ENCODE results near the gene HDDC3.

- no peak for TF ChIP-seq CTCF (IDR thresholded peaks at IDR 0.05)
- TF ChIP-seq POLR2A (IDR thresholded peaks at IDR 0.05) = no peak
Measured at GRCh38 chr15:90913398-90913944, 18.9 kb downstream of the HDDC3 start.

Measured in testis (tissue), 2 donors.